Prostate gland (tissue), 2 donors: ENCODE data around the gene DYNC1H1.

Source experiments
- CTCF ChIP-seq, 4 experiments: fragments of 200-600 bp in 2 of 4; fragments of 450-650 bp in 2 of 4; sonication (generic) in 2 of 4; IDR thresholded peaks; 1 replicate in 3 of 4; 2 replicates in 1 of 4; pipeline ENCODE4 v1.5.1; 2016 to 2019; ENCODE audit warnings: antibody characterized with exemption in 4 of 4, mild to moderate bottlenecking in 2 of 4, moderate library complexity in 2 of 4
- POLR2A ChIP-seq: fragments of 450-650 bp; IDR thresholded peaks from one replicate; pipeline ENCODE4 v1.6.1; 2016; ENCODE audit warnings: antibody characterized with exemption, mild to moderate bottlenecking
- POLR2AphosphoS5 ChIP-seq: sonication (generic); formaldehyde crosslinking; IDR thresholded peaks from one replicate; pipeline ENCODE4 v1.6.1; 2017; ENCODE audit warnings: antibody characterized with exemption

- TF ChIP-seq CTCF (IDR thresholded peaks at IDR 0.05) = no peak
- TF ChIP-seq POLR2A = no peak
- no peak for TF ChIP-seq POLR2AphosphoS5
Measured at GRCh38 chr14:102015045-102015685, 50.8 kb downstream of the DYNC1H1 start.
